GM19397 (cell line): ENCODE data around the gene ZNF530.

ENCODE experiments used
- ATAC-seq: cut with Tn5 transposase; IDR thresholded peaks from one replicate; pipeline ENCODE4 v1.9.1; 2021; ENCODE audit warnings: mild to moderate bottlenecking, moderate library complexity; ENCODE audit not compliant: unreplicated experiment

The ZNF530 gene

DNA sequence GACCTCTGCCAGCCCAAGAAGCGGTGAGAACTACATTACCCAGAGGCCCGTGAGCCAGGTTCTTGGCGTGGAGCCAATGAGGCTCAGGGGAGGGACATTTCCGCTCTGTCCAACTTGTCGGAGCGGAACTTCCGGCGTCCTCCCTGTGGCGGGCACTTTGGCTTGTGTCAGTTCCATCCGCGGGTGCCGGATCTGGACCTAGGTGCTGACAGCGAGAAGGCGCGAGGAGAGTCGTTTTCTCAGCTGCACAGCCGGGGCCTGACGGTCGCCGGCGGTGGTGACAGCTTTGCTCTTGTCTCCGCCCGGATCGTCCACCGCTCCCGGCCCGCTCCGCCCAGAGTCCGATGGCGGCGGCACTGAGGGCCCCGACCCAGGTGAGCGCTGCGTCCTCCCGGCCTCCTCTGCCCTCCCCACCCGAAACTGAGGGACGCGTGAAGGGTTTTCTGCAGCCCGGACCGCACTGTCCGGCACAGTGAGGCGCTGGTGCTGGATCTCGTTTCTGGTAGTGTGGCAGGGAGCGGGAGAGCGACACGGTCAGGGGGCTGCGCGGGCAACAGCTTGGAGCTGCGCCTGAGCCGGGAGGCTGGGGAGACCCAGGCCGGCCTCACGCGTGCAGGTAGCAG is at the start of gene ZNF530:
Gene ZNF530, plus strand, starts transcription at position 125 of the 623 bp plus-strand sequence. CDS start 4,461 bp downstream, outside the sequence.
- ATAC-seq = peak; percentile 95

DNA sequence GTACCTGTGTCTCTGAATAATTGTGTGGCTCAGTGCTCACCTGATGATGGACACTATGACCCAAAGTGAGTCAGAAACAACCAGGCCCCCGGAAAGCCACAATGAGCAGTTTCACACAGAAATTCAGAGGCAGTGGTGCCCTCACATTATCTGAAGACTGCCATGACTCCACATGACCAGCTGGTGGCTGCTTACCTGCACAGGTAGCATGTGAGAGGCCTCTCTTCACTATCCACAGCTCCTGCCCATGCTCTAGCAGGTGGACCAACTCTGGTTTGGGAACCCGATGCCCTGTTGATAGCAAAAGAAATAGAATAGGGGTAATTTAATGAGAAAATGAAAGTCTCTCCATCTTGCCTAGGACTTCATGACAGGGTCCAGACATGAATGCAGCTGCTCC is 47.3 kb upstream of the ZNF530 start:
- no peak for ATAC-seq

DNA sequence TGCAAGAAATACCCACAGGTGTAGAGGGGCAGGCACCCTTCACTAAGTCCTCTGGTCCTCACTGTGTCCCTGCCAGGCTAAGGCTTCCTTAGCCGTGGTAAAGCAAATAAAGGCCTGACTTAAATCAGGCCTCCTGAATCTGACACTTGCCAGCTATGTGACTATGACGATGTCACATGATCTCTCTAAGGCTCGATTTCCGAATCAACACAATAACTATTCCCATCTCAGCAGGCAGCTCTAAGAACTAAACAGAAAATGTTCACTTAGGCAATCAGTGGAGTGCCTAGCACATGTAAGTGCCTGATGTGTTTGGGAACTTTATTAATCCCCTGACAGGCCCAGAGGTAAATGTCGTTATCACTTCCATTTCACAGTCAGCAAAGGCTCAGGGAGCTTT is 42.0 kb upstream of the ZNF530 start:
- no peak for ATAC-seq

DNA sequence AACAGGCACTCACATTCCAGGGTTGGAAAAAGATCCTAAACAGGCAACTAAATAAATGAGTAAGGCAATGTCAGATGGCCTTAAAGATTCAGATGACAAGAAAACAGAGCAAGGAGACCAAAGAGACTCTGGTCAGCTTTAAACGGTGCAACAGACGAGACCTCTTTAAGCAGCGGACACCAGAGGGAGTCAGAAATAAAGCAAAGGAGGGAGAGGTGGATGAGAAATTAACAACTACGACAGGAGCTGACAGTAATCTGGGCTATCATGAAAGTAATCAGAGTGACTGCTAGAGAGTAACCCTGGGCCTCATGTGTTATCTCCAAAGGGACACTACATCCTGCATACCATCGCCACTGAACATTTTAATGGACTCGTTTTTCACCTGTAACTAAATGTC is 41.2 kb upstream of the ZNF530 start:
- no peak for ATAC-seq

DNA sequence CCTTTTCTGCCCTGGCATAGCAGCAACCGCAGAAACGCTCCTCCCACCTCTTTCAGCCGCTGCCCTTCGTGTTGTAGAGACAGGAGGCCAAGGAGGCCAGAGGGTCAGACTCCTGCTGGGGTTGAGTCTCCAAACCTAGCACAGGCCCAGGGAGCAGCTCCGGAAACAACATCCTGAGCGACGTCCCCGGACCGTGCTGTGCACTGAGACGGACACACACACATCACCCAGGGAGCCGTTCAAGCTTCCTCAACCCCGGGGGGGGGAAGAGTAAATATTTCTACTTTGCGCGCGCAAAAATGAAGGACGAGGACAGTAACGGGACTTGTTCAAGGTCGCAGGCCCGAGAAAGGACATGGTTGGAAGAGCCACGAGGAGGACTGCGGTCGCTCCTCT is 40.7 kb upstream of the ZNF530 start:
- ATAC-seq = no peak

DNA sequence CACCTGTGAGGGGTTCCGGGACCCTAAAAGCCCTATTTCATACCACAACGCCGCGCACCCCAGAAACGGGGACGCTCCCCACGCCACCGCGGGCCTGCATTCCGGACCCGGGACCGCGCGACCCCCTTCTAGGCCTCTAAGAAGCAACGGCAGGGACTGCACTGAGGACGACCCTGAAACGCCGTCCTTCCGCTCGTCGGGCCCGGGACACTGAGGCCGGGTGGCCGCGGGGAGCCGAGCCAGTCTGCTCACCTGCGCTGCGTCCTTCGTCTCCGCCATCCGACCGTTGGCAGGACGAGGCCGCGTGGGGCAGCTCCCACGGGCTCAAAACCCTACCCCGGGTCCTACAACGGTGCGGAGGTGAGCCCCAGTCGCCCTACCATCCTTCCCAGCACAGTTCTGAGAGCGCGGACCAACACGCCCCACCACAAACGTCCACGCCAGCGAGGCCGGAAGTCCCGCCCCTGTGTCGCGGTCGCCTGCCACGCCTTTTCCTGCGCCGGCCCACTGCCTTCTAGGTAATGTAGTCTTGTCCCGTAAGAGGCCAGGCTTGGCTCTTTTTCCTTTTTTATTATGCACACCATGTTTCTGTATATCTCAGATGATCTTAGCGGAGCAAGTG is 40.2 kb upstream of the ZNF530 start, which contains the start of gene ZNF550:
Gene ZNF550, minus strand, starts transcription at position 460 of the 622 bp plus-strand sequence. Its CDS starts 181 bp downstream, at position 279.
- peak; percentile 100 for ATAC-seq

DNA sequence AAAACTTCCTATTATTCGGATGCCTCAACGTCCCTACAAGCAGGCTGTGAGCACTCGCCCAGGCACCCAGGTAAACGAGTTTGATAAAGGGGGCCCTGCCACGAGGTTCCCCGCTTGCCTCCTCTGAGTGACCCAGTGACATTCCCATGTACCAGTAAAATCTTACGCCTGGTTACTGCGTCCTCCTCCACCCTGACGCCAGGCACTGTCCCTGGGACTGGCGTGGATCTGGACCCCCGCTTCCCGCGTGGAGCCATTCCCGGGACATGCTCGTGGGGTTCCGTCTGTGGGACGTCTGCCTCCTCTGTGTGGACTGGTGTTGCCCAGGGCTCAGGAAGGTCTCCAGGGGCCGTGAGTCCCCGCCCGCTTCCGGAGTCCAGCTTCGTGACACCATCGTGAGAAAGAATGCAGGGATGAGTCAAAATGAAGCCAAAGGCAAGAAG is 39.6 kb upstream of the ZNF530 start:
- no peak for ATAC-seq

DNA sequence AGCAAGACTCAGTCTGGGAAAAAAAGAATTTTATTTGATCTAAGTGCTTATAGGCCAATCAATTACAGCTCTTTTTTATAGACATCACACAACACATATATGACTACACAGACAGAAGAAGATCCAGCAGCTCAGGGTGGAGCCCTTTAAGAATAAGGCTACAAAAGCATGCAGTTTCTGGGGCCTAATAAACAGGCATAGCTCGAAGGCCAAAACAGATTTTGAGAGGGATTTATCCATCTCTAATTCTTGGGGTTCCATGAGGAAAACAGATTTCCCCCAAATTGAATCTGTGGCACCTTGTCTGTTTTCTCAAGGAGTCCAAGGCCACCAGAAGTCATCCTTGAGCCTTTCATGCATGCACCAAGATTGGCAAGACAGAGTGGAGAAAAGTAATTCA is 36.1 kb upstream of the ZNF530 start:
- ATAC-seq = no peak

DNA sequence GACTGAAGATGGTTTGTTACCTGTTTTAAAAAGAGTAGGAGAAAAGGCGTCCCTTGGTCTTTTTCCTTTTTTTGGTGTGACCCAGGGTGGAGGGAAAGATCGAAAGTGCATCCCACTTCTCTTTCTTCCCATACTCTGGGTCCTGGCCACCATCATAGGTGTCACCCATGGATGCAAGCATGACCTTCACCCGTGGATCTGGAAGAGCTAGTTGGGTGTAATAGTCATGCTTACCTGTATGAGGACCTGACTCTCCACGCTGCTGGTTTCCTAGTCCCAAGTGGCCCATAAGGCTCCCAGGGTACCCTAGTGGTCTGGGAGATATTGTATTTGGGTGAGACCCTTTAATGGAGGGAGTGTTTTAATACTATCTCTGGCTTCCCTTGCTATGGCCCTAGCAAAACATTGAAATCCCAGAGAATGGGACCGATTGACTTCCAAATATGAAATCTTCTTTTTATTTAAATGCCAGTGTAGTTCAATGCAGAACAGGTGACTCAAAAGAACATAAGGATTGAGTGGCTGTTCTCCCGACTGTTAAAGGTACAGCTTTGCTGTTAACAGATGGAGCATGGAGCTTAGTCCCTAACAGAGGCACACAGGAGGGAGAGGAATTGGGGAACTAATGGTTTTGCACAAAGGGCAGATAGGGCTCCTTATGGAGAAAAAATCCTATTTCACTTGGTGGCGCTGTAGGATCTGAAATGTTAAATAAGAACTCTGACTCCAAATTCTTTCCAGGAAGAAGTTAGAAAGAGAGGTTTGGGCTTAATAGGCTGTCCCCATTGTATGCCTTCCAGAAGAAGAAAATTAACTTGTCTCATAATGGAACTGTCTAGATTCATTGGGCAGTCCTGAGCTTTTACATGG is 33.1 kb upstream of the ZNF530 start:
- ATAC-seq = no peak

DNA sequence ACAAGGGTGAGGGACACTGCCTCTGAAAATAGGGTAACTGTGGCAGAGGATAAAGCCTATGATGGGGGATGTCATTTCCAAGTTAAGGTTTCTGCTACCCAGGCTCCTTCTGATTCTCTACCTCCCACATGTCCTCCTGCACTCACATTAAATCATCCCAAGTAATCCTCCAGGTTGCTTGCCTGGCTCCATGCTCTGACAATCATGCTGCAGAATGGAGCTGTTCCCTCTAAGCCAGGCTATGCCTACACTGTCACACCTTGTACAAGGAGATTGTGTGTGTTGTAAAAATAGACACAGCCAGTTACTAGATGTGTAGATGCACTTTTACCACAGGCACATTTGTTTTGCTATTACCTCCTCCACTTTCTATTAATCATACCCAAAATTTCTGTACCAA is 29.0 kb upstream of the ZNF530 start:
- no peak for ATAC-seq

DNA sequence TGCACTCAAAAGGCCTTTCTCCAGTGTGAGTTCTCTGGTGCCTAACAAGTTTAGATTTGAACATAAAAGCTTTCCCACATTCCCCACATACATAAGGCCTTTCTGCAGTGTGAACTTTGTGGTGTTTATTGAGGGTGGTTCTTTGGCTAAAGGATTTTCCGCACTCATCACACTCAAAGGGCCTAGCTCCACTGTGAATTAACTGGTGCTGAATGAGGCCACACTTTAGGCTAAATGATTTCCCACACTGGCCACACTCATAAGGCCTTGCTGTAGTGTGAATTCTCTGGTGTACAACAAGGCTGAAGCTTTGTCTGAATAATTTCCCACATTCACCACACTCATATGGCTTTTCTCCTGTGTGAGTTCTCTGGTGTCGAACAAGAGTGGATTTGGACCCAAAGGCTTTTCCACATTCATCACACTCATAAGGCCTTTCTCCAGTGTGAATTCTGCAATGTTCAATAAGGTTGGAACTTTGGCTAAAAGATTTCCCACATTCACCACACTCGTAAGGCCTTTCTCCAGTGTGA is 27.2 kb upstream of the ZNF530 start:
- ATAC-seq = no peak

DNA sequence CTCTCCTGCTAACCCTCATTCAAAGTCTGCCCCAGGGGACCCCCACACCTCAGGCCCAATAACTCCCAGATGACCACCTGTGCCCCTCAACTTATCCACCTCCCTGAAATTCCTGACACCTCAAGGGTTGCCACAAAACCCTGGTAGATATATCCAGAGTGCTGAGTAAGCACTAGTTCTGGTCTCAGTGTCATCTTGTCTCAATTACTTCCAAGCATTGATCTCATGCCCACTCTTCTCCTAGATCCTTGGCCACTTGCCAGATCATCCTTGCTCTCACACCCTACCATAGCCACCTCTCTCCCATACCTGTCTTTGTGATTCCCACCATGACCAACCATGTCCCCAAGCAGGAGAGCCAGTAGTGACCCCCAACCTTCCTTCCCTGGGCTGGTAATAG is 23.0 kb upstream of the ZNF530 start:
- ATAC-seq = no peak

DNA sequence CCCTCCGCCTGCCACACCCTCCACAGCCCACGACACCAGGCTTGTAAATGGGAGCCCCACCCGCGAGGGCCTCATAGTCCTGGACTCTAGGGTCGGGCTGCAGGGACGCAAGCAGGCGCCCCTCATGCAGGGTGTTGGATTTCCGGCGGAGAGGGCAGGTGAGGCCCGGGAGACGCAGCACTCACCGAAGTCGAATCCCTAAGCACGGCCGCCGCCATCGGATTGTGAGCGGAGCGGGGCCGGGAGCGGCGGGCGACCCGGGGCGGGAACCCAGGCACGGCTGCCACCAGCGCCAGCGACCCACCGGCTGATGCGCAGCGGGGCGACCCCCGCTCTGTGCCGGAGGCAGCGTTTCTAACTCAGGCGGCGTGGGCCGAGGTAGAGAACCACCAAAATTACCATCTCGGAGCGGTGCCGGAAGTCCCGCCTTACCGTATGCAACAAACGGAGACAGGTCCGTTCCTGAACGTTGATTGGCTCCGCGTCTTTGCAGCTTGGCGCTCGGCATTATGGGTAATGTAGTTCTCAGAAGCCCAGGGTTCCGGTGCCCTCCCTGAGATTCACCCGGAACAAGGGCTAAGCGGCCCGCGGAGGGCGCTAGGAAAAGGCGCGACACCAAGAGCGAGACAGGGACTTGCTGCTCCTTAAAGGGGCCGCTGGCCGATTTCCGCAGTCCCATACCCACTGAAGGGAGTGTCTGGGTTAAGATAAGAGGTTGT is 21.0 kb upstream of the ZNF530 start, which contains the start of gene ZNF416:
Gene ZNF416, minus strand, starts transcription at position 425 of the 719 bp plus-strand sequence. Its CDS starts 207 bp downstream, at position 218.
- peak; percentile 92 for ATAC-seq

DNA sequence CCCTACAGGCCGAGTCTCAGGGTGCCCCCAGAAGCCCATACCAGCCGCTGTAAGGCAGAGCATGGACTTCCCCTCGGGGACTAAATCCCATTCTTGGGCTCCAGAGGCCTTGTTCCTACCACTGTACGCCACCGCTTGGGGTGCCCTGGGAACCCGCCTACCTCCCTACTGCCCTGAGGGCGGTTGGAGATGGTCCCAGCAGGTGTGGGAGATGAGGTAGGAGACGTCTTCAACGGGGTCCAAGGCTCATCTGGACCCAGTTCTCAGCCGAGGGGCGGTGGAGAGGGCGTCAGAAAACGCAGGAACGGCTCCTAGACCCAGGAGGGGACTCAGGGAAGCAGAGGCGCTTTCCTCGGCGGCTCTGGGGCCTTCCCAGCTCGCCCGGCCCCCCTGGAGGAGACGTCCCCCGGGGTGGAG is 16.6 kb upstream of the ZNF530 start:
- ATAC-seq = no peak

DNA sequence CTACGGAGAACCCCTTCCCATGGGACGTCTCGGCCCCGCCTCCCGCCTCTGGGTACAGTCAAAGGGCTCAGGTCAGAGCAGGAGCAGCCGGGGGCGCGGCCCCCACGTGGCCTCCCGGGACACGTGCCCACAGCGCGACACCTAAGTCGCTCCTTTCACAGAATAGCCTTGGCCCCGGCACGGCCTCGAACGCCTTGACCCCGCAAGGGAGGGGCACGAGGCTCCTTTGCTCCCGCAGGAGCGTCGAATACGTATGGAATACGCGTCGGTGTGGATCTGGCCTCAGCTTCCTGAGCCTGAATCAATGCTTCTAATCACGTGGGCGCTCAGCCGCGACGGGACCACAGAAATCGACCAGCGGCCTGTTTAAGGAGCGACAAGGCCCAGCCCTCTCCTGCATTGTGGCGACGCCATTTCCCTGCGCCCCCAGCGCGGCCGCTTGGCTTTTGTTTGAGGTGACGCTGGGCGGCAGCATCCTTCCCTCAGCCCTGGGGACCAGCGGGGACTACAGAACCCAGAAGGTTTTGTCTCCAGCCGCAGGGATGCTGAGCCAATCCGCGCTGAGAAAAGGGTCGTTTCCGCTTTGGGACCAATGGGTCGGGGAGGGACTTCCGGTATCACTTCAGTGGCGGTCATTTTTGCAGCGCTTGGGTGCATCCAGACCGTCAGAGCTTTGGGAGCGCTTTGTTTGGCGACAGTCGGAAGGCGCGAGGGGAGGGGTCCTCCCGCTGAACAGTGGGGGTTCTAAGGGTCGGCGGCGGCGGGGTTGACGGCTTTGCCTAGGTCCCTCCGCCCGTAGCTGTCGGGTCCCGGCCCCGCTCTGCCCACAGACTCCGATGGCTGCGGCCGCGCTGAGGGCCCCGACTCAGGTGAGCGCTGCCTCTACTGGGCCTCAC is 15.9 kb upstream of the ZNF530 start, which contains the start of gene ZIK1:
Gene ZIK1, plus strand, starts transcription at position 625 of the 896 bp plus-strand sequence. Its CDS starts 212 bp downstream, at position 837.
- ATAC-seq = peak; percentile 88

DNA sequence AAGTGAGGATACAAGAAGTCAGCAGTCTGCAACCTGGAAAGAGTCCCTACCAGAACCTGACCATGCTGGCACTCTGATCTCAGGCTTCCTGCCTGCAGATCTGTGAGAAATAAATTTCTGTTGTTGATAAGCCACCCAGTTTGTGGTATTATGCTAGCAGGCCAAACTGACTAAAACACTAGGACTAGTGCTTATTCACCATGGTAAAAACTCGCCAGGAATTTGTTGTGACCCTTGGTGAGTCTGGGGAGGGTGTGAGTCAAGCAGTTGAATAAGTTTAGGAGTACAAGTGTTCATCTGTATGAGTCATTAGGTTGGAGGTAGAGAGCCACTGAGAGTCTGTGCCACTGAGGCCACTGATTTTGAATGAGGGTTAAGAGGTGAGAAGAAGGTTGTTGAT is 12.2 kb upstream of the ZNF530 start:
- ATAC-seq = no peak

DNA sequence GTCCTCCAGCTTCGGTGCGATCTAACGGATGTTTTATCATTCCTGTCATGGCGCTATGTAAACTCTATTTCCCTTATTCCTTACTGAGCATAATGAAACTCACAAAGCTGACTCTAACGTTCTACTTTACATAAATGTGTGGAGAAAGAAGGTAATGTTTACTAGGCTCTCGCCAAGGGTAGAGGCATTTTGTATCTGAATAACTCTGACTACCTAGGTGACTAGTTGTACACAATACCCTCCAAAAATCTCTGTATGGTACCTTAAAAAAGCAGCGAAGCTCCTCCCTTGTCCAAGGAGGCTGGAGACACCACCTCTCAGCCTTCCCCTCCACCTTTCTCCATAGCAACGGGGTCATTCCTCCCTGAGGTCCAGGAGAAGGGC is 316 bp upstream of the ZNF530 start:
- ATAC-seq = peak; percentile 21

DNA sequence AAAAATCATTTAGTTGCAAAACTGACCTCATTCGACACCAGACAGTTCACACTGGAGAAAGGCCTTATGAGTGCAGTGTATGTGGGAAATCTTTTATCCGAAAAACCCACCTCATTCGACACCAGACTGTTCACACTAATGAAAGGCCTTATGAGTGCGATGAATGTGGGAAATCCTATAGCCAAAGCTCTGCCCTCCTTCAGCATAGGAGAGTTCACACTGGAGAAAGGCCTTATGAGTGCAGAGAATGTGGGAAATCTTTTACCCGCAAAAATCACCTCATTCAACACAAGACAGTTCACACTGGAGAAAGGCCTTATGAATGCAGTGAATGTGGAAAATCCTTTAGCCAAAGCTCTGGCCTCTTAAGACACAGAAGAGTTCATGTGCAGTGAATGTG is 7.2 kb downstream of the ZNF530 start:
- no peak for ATAC-seq

DNA sequence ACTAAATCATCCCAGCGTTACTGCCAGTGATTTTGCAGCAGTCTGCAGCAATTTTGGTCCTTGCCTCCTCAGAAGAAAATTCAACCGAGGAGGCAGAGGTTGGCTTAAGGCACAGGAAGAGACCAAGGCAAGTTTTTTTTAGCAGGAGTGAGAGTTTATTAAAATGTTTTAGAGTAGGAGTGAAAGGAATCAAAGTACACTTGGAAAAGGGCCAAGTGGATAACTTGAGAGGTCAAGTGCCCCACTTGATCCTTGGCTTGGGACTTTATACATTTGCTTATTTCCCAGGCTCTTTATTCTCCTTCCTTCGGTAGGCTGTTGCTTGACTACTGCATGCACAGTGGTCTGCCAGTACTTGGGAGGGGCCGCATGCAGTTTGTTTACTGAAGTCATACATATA is 11.4 kb downstream of the ZNF530 start:
- ATAC-seq = no peak
